Measurements from ENCODE around the gene ASPSCR1. TPM values are rescaled to one million over a fixed set of nuclear protein-coding genes. Genes with fewer than 3 reads are reported as not detected.

The ASPSCR1 gene
- total RNA-seq, 4 donors from 2014 or later: 12.6 to 24.3 (median 15.1) TPM

- ATAC-seq (ENCODE audit: low FRiP score) (no peak), DNase-seq (ENCODE audit: low spot score) (no peak)
- no peak for TF ChIP-seq CTCF (IDR thresholded peaks at IDR 0.05)
These were observed 56.1 kb downstream of the ASPSCR1 start for GRCh38 chr17:82033359-82034085.

GRCh38 chr17:82034371-82035011 is 57.1 kb downstream of the ASPSCR1 start:
- ATAC-seq (ENCODE audit: low FRiP score): no peak
- TF ChIP-seq CTCF (IDR thresholded peaks at IDR 0.05): no peak
- no peak for DNase-seq (ENCODE audit: low spot score)

- ATAC-seq (ENCODE audit: low FRiP score): no peak
- no peak for TF ChIP-seq CTCF (IDR thresholded peaks at IDR 0.05)
- DNase-seq (ENCODE audit: low spot score): no peak
These were observed 58.1 kb downstream of the ASPSCR1 start for GRCh38 chr17:82035488-82035887.

- TF ChIP-seq CTCF (IDR thresholded peaks at IDR 0.05): no peak
- DNase-seq (ENCODE audit: low spot score): no peak
- ATAC-seq (ENCODE audit: low FRiP score): no peak
These were observed 58.7 kb downstream of the ASPSCR1 start for GRCh38 chr17:82035956-82036633.

- ATAC-seq (ENCODE audit: low FRiP score): no peak
- no peak for TF ChIP-seq CTCF (IDR thresholded peaks at IDR 0.05)
- DNase-seq (ENCODE audit: low spot score): no peak
These were observed 59.2 kb downstream of the ASPSCR1 start for GRCh38 chr17:82036634-82037091.

- peak; percentile 90 for DNase-seq (ENCODE audit: low spot score)
- TF ChIP-seq CTCF (IDR thresholded peaks at IDR 0.05): peak in 2 of 3 donors; percentile 2 to 32
- ATAC-seq (ENCODE audit: low FRiP score): peak; percentile 94
These were observed 59.9 kb downstream of the ASPSCR1 start, which contains the start of gene DCXR for GRCh38 chr17:82037092-82037888. DCXR (minus strand) TSS chr17:82037697; CDS start chr17:82037682, 15 bp downstream.
